Muscle of leg (tissue), 11 donors: ENCODE data around the gene FBXL5. TPM values are rescaled to one million over a fixed set of nuclear protein-coding genes. Genes with fewer than 3 reads are reported as not detected.
A peak's percentile ranks its signal among the peaks of the same experiment; 100 is the strongest.

Source experiments
- DNase-seq: peaks from one replicate; pipeline ENCODE4 v3.0.0; 2013
- H3K27ac ChIP-seq: one replicate; pipeline ENCODE4 v1.5.1; 2013; ENCODE audit warnings: mild to moderate bottlenecking, low read length, control low read depth
- H3K27me3 ChIP-seq: one replicate; pipeline ENCODE4 v1.6.1; 2013; ENCODE audit warnings: low read length; ENCODE audit not compliant: control insufficient read depth, insufficient read depth
- H3K36me3 ChIP-seq: one replicate; pipeline ENCODE4 v1.6.1; 2013; ENCODE audit warnings: low read length; ENCODE audit not compliant: control insufficient read depth, insufficient read depth
- H3K4me1 ChIP-seq: one replicate; pipeline ENCODE4 v1.6.1; 2013; ENCODE audit warnings: low read length; ENCODE audit not compliant: control insufficient read depth, insufficient read depth
- H3K4me3 ChIP-seq: one replicate; pipeline ENCODE4 v1.5.1; 2013; ENCODE audit warnings: low read length, control low read depth
- H3K9me3 ChIP-seq: replicated peaks from 2 replicates; pipeline ENCODE4 v1.6.1; 2013; ENCODE audit warnings: low read depth, low read length; ENCODE audit not compliant: control insufficient read depth
- WGBS: methylation state at CpG from one replicate; pipeline ENCODE4 v1.1.5; 2013; ENCODE audit warnings: missing lambda C conversion rate; ENCODE audit not compliant: insufficient coverage; 5-methylcytosine and 5-hydroxymethylcytosine counted together
- polyA plus RNA-seq, 8 donors: library from polyadenylated mRNA; unstranded; fragments of 120-200 nt; gene quantifications; one replicate each; pipeline versions ENCODE4 v1.2.1 to v1.2.3, GENCODE V29; 2013; ENCODE audit warnings: inconsistent platforms in 1 of 8, low replicate concordance in 1 of 8; ENCODE audit not compliant: insufficient read length in 8 of 8, insufficient read depth in 1 of 8
- total RNA-seq: library from RNA; stranded (reverse); fragments of 120-200 nt; gene quantifications from one replicate; pipeline ENCODE4 v1.2.4, GENCODE V29; 2013

The FBXL5 gene
- total and polyA plus RNA-seq, 9 donors, result 54.2 to 80.5 (median 66.4) TPM

DNA sequence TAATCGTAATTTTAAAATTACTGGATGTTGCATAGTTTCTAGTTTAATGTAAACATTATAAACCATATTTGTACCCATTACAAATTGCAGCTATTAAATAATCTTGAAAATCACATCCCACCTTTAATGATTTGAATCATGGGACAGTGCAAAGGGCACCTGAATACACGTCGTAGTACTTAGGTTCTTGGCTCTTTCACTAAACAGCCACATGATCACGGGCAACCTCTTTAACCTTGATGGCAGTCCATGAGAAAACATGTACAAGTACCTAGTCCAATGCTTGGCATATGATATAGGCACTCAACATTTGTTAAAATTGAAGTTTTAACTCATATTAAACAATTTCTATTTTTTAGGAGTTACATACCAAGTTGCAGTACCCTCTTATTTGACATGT, 11.8 kb upstream of the FBXL5 start:
- H3K36me3 ChIP-seq, result no peaks in the 10 kb centered on the region
- no peaks in the 10 kb centered on the region for H3K9me3 ChIP-seq
- no peak for DNase-seq
- 94% methylated on average over 2 of the region's 4 CpGs for WGBS
- H3K4me3 ChIP-seq, result no peak overlapping the region
- no peaks in the 10 kb centered on the region for H3K4me1 ChIP-seq
- no peaks in the 10 kb centered on the region for H3K27me3 ChIP-seq
- no peak overlapping the region for H3K27ac ChIP-seq

DNA sequence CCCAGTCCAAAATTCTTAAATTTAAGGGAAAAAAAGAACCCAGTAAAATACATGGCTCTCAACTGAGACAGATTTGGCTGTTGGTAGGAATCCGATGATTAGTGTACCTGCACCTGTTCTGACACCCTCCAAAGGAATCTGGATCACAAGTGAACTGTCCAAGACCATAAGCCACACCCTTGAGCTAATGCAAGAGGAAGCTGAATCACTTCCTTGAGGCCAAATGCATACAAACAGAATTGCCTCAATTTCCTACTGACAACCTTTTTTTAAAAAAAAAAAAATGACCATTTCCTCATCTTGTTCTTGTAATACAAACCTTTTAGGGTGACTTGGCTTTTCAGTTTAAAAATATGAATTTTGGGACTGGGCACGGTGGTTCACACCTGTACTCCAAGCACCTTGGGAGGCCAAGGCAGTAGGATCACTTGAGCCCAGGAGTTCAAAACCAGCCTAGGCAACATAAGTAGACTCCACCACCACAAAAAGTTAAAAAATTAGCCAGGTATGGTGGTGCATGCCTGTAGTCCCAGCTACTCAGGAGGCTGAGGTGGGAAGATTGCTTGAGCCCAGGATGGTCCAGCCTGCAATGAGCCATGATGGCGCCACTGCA, 10.7 kb upstream of the FBXL5 start:
- Histone ChIP-seq H3K27me3 (no peaks in the 10 kb centered on the region), H3K36me3 (no peaks in the 10 kb centered on the region), H3K4me3 (no peak overlapping the region), H3K9me3 (no peaks in the 10 kb centered on the region), H3K27ac (no peak overlapping the region), H3K4me1 (no peaks in the 10 kb centered on the region)
- no CpG with 5 or more reads among the region's 3 CpGs for WGBS
- DNase-seq, result peak; percentile 47

DNA sequence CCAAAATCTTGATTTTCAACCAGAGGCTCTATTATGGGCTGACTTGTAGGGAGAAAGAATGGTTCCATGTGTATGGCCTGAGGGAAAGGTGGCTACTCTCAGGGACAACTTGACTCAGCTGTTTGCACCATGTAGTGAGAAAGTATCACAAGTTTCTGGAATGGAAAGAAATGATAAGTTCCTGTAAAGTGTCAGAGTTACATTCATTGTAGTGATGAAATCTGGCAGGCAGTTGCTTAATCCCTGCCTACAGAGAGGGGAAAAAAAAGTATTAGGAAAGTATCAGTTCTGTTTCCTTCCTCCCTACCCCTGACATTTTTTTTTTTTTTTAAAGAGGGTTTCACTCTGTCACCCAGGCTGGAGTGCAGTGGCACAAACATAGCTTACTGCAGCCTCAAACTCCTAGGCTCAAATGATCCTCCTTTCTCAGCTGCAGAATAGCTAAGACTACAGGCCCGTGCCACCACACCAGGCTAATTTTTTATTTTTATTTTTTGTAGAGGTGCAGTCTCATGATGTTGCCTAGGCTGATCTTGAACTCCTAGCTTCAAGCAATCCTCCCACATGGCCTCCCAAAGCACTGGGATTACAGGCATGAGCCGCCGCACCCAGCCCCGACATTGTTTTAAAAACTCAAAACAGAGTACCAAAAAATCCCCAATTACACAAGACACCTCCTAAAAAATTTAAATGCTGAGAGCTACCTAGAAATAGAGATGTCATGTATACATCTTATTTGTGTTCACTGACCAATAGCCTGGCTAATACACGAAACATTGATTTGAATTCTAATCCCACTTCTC, 4.8 kb upstream of the FBXL5 start:
- peaks cover 5% of the 10 kb centered on the region for H3K4me1 ChIP-seq
- no peak overlapping the region for H3K4me3 ChIP-seq
- no peaks in the 10 kb centered on the region for H3K27me3 ChIP-seq
- peak; percentile 76 for DNase-seq
- H3K36me3 ChIP-seq, result no peaks in the 10 kb centered on the region
- H3K9me3 ChIP-seq, result no peaks in the 10 kb centered on the region
- WGBS, result no CpG with 5 or more reads among the region's 5 CpGs
- peak overlapping the region; percentile 11 for H3K27ac ChIP-seq

DNA sequence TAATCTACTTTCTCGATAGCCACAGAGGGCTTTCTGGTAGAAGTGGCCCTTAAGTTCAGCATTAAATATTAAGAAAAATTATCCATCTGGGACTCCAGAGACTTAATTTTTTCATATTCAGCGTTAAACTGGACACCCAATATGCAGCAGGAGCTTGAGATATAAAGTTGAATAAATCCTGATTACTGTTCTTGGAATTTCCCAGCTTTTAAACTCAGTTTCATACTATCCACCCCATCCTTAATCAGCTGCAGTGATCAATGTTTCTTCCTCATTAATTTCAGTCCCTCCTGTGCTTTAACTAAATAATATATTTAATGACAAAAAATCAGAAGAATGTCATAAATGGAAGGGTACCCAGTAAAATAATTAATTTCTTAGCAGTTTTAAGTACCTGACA, 3.6 kb upstream of the FBXL5 start:
- H3K4me1 ChIP-seq, result peaks cover 8% of the 10 kb centered on the region
- no peaks in the 10 kb centered on the region for H3K36me3 ChIP-seq
- H3K9me3 ChIP-seq, result no peaks in the 10 kb centered on the region
- no CpG with 5 or more reads among the region's 2 CpGs for WGBS
- H3K4me3 ChIP-seq, result no peak overlapping the region
- H3K27ac ChIP-seq, result no peak overlapping the region
- DNase-seq, result no peak
- no peaks in the 10 kb centered on the region for H3K27me3 ChIP-seq

DNA sequence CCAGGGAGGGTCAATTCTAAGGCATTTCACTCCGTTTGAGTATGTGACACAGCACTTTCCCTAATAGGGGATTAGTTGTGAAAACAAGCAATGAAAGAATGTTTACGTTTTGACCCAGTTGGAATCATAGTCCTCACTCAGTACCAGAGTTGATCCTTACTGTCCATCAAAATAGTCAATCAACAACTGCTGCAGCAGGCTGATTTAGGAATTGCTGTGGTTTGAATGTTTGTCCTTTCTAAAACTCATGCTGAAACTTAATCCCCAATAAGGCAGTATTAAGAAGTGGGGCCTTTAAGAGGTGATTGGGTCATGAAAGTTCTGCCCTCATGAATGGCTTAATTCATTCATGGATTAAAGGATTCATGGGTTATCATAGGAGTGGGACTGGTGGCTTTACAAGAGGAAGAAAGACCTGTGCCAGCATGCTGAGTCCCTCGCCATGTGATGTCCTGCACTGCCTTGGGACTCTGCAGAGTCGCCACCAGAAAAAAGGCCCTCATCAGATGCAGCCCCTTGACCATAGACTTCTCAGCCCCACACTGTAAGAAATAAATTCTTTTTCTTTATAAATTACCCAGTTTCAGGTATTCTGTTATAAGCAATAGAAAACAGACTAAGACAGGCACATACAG, 3.1 kb upstream of the FBXL5 start:
- Histone ChIP-seq H3K4me1 (peaks cover 8% of the 10 kb centered on the region), H3K9me3 (no peaks in the 10 kb centered on the region), H3K36me3 (no peaks in the 10 kb centered on the region), H3K27me3 (no peaks in the 10 kb centered on the region), H3K27ac (no peak overlapping the region), H3K4me3 (no peak overlapping the region)
- no peak for DNase-seq
- WGBS, result 57% methylated on average over 1 of the region's 4 CpGs

DNA sequence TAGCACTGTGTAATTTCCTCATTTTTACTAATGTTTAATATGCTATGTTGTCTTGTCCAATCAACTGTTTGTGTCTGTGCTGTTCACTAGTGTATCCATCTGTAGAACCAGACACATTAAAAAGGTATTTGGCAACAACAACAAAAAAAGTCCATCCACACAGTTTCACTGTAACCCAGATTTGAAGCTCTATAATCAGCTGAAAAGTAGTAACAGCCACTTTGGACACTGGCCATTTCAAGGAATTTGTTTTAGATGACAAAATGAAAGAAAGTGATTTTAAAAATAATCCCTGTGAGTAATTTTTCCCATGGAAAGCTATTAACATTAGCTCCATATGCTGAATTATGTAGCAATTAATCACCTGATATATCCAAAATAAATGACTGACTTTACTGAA, 2.2 kb upstream of the FBXL5 start:
- no peaks in the 10 kb centered on the region for H3K9me3 ChIP-seq
- H3K4me3 ChIP-seq, result no peak overlapping the region
- no peak overlapping the region for H3K27ac ChIP-seq
- H3K27me3 ChIP-seq, result no peaks in the 10 kb centered on the region
- no peaks in the 10 kb centered on the region for H3K36me3 ChIP-seq
- H3K4me1 ChIP-seq, result peaks cover 8% of the 10 kb centered on the region
- DNase-seq, result no peak

GRCh38 chr4:15656038-15656470, 897 bp upstream of the FBXL5 start:
- peak overlapping the region; percentile 73 for H3K4me3 ChIP-seq
- H3K36me3 ChIP-seq, result no peaks in the 10 kb centered on the region
- peak overlapping the region; percentile 99 for H3K27ac ChIP-seq
- H3K9me3 ChIP-seq, result no peaks in the 10 kb centered on the region
- peaks cover 8% of the 10 kb centered on the region for H3K4me1 ChIP-seq
- H3K27me3 ChIP-seq, result no peaks in the 10 kb centered on the region
- peak; percentile 49 for DNase-seq
- WGBS, result 57% methylated on average over 5 of the region's 12 CpGs

DNA sequence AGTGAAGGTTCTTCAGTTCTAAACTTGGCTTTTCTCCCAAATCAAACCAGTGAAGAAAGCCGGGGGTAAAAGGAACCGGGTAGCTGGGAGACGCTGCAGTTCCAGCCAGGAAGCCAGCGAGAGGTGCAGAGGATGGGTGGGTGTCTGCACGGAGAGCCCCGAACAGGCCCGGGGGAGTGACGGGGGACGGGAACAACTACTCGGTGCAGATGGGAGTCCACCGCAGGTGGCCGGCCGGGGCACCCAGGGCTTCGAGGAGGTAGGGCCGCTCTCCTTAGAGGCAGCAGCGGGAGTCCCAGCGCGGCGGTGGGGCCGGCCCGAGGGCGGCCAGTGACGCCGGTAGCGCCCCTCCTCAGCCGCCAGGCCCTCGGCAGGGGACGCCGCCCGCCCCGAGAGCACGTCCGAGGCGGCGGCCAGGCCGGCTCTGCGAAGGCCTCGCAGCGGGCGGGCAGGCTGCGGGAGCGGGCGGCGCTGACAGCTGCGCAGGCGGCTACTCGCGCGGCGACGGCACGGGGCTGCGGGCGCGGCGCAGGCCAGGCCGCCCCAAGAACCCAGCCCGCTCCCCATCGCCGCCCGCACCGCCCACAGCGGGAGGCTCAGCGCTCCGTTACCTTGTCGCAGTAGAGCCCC, 449 bp downstream of the FBXL5 start:
- Histone ChIP-seq H3K27me3 (no peaks in the 10 kb centered on the region), H3K27ac (peak overlapping the region; percentile 95), H3K4me1 (peaks cover 8% of the 10 kb centered on the region), H3K4me3 (peak overlapping the region; percentile 71), H3K36me3 (no peaks in the 10 kb centered on the region), H3K9me3 (no peaks in the 10 kb centered on the region)
- WGBS, result under 1% methylated on average over 64 of the region's 66 CpGs
- peak; percentile 67 for DNase-seq

DNA sequence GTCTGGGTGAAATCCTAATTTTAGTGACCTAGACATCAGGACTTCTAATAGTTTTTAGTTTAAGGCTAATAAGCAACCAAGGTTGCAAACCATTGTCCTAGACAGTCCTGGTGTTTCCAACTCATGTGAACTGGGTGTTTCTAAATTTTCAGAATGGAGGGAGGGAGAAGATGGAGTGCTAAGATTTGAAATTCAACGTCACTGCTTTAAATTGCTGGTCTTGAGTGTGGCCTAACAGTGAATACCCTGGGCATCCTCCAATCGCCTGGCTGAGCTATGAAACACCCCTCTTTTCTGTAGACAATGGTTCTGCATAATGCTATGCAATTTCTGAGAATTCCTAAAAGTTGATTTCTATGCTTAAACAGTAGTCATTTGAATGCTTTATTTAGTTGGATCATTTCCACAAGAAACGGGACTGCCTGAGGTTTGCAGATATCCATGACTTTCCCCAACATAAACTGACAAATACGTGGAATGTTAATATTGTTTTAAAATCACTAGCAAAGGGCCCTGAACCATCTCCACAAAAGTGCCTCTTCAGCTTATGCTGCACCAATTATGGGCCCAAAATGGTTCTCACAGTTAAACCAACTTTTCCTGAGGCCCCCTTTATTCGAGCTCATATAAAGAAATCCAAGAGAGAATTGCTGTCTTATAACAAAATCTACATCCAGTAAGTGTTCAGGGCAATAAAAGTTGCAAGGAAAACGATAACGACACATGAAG, 1.1 kb downstream of the FBXL5 start:
- Histone ChIP-seq H3K4me3 (peak overlapping the region; percentile 71), H3K27ac (peak overlapping the region; percentile 92), H3K4me1 (peaks cover 8% of the 10 kb centered on the region), H3K27me3 (no peaks in the 10 kb centered on the region), H3K36me3 (no peaks in the 10 kb centered on the region), H3K9me3 (no peaks in the 10 kb centered on the region)
- 0% methylated on average over 1 of the region's 7 CpGs for WGBS
- peak; percentile 67 for DNase-seq
